GM08714 (cell line): Measurements from ENCODE around the gene TEDDM1.

Experiments used
- H3K4me3 ChIP-seq: fragments of 200-500 bp; sonication (Bioruptor generic); 2 replicates; pipeline ENCODE4 v1.5.1; 2014; ENCODE audit warnings: mild to moderate bottlenecking, low read length, inconsistent platforms
- ZNF274 ChIP-seq: IDR thresholded peaks from 2 replicates; pipeline ENCODE4 v1.6.1; 2012; ENCODE audit warnings: mild to moderate bottlenecking, low read depth, low read length

TEDDM1 gene

DNA sequence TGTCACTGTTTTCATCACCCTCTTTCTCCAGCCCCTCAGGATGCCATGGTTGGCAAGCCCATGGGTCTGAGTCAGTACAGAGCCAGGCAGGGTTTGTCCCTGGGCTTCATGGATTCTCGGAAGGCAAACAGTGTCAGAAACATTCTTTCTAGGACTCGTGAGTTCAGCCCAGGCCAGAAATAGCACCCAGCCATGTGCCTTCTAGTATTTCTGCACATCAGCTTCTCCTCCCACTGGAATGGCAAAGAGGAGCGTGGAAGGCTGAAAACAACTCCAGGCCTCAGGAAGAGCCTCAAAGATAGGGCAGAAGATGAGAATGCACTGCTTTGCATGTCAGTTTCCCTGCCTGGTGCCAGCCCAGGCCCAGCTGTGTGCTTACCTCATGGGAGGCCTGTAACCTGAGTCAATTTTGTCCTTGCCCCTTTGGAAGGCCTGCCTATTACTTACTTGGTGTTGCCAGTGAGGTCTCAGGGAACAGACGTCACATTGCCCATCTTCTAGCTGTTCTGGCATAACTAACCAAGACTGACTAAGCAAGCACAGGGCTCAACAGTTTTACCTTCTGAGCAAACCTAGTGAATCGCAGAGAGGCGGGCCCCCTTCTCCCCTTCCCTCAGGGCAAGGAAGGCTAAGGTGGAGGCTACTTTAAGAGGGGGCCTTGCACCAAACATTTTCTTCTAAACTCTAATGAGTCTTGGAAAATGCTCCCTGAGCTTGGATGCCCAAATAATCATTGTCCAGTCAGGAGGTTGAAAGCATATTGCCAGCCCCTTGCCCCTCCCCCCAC lies 51.3 kb downstream of the TEDDM1 start:
- TF ChIP-seq ZNF274 = no peak
- H3K4me3 ChIP-seq = no peak overlapping the region
